Sigmoid colon (tissue), 7 donors: ENCODE data around the gene FAM240A. TPM values are rescaled to one million over a fixed set of nuclear protein-coding genes. Genes with fewer than 3 reads are reported as not detected.

Experiments
- DNase-seq: peaks from one replicate; pipeline ENCODE4 v3.0.0-alpha.2; 2019
- H3K27ac ChIP-seq, 4 donors: fragments of 200-600 bp; sonication (generic); one replicate each; pipeline ENCODE4 v1.5.1; 2016 to 2019; ENCODE audit warnings: mild to moderate bottlenecking in 1 of 4
- H3K27me3 ChIP-seq, 3 donors: fragments of 200-600 bp; sonication (generic); one replicate each; pipeline ENCODE4 v1.5.1; 2019; ENCODE audit warnings: mild to moderate bottlenecking in 1 of 3
- H3K36me3 ChIP-seq, 4 donors: fragments of 200-600 bp; sonication (generic); one replicate each; pipeline ENCODE4 v1.5.1; 2016 to 2019
- H3K4me1 ChIP-seq, 4 donors: fragments of 200-600 bp; sonication (generic); one replicate each; pipeline ENCODE4 v1.5.1; 2017 to 2019
- H3K4me3 ChIP-seq, 4 donors: fragments of 200-600 bp; sonication (generic); one replicate each; pipeline ENCODE4 v1.5.1; 2017 to 2019; ENCODE audit warnings: mild to moderate bottlenecking in 2 of 4, moderate library complexity in 1 of 4
- H3K9me3 ChIP-seq, 4 donors: fragments of 200-600 bp in 3 of 4; sonication (generic) in 3 of 4; one replicate each; pipeline versions ENCODE4 v1.5.1 to v1.6.1; 2013 to 2019
- EP300 ChIP-seq, 4 donors: sonication (generic); formaldehyde crosslinking; IDR thresholded peaks; one replicate each; pipeline ENCODE4 v1.6.1; 2017; ENCODE audit warnings: antibody characterized with exemption in 4 of 4
- POLR2A ChIP-seq, 2 donors: fragments of 450-650 bp; IDR thresholded peaks; one replicate each; pipeline ENCODE4 v1.6.1; 2016; ENCODE audit warnings: antibody characterized with exemption in 2 of 2, mild to moderate bottlenecking in 2 of 2, moderate library complexity in 2 of 2
- POLR2AphosphoS5 ChIP-seq, 4 donors: sonication (generic); formaldehyde crosslinking; IDR thresholded peaks; one replicate each; pipeline ENCODE4 v1.6.1; 2017; ENCODE audit warnings: antibody characterized with exemption in 4 of 4
- WGBS, 2 donors: extraction: QIAGEN DNeasy Blood & Tissue Kit; methylation state at CpG; one replicate each; pipeline ENCODE4 v1.1.7; 2013; 5-methylcytosine and 5-hydroxymethylcytosine counted together
- intact Hi-C: fragments of 100-400 bp; cut with DNase I; formaldehyde crosslinking; loops from one replicate; pipeline ENCODE4 v1.15.1; 2023
- polyA plus RNA-seq, 3 donors: library from polyadenylated mRNA; stranded (reverse); fragments of 200-250 nt; gene quantifications; one replicate each; pipeline ENCODE4 v1.2.3, GENCODE V29; 2013
- total RNA-seq, 4 donors: library from RNA; depleted of rRNA; stranded (reverse); fragments of >200 nt; gene quantifications; one replicate each; pipeline ENCODE4 v1.1.0, GENCODE V29; 2016
- TF ChIP-seq, protein P1 (sequence below), 4 experiments: fragments of 450-650 bp in 3 of 4; fragments of 200-600 bp in 1 of 4; IDR thresholded peaks; one replicate each; pipeline ENCODE4 v1.5.1; 2016 to 2019; ENCODE audit warnings: antibody characterized with exemption in 4 of 4, mild to moderate bottlenecking in 3 of 4, moderate library complexity in 2 of 4
- donor health status: healthy with polysubstance abuse.
- donor health status: Bipolar disorder and iron deficiency.
- donor health status: healthy.

Gene FAM240A
- total and polyA plus RNA-seq, 7 donors, result not detected

GRCh38 chr3:46669191-46669999 lies 57.1 kb downstream of the FAM240A start:
- H3K36me3 ChIP-seq, result no peaks in the 10 kb centered on the region
- no peaks in the 10 kb centered on the region for H3K27me3 ChIP-seq
- intact Hi-C loops, result no loop called here
- TF ChIP-seq, protein P1, sequence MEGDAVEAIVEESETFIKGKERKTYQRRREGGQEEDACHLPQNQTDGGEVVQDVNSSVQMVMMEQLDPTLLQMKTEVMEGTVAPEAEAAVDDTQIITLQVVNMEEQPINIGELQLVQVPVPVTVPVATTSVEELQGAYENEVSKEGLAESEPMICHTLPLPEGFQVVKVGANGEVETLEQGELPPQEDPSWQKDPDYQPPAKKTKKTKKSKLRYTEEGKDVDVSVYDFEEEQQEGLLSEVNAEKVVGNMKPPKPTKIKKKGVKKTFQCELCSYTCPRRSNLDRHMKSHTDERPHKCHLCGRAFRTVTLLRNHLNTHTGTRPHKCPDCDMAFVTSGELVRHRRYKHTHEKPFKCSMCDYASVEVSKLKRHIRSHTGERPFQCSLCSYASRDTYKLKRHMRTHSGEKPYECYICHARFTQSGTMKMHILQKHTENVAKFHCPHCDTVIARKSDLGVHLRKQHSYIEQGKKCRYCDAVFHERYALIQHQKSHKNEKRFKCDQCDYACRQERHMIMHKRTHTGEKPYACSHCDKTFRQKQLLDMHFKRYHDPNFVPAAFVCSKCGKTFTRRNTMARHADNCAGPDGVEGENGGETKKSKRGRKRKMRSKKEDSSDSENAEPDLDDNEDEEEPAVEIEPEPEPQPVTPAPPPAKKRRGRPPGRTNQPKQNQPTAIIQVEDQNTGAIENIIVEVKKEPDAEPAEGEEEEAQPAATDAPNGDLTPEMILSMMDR (IDR thresholded peaks at IDR 0.05), result no peak
- TF ChIP-seq EP300 (IDR thresholded peaks at IDR 0.05) (no peak), POLR2A (IDR thresholded peaks at IDR 0.05) (no peak), POLR2AphosphoS5 (IDR thresholded peaks at IDR 0.05) (no peak)
- H3K27ac ChIP-seq, result no peak overlapping the region
- WGBS, 2 donors, result 76 to 86% methylated on average over 9 of the region's 9 CpGs
- no peak overlapping the region for H3K4me3 ChIP-seq
- H3K4me1 ChIP-seq, result peaks cover 0 to 14% (median 8%) of the 10 kb centered on the region in 4 donors
- peak; percentile 47 for DNase-seq
- H3K9me3 ChIP-seq, result no peaks in the 10 kb centered on the region

- 85 to 90% methylated on average over 17 of the region's 17 CpGs for WGBS, 2 donors
- no peak for DNase-seq
- Histone ChIP-seq H3K4me1 (peaks cover 0 to 14% (median 8%) of the 10 kb centered on the region in 4 donors), H3K4me3 (no peak overlapping the region), H3K27ac (no peak overlapping the region), H3K27me3 (no peaks in the 10 kb centered on the region), H3K9me3 (no peaks in the 10 kb centered on the region), H3K36me3 (no peaks in the 10 kb centered on the region)
- intact Hi-C loops, result no loop called here
- TF ChIP-seq POLR2AphosphoS5 (IDR thresholded peaks at IDR 0.05) (no peak), EP300 (IDR thresholded peaks at IDR 0.05) (no peak), POLR2A (IDR thresholded peaks at IDR 0.05) (no peak)
- TF ChIP-seq, protein P1 (IDR thresholded peaks at IDR 0.05), result no peak
These were observed 57.9 kb downstream of the FAM240A start for GRCh38 chr3:46670000-46670890.

DNA sequence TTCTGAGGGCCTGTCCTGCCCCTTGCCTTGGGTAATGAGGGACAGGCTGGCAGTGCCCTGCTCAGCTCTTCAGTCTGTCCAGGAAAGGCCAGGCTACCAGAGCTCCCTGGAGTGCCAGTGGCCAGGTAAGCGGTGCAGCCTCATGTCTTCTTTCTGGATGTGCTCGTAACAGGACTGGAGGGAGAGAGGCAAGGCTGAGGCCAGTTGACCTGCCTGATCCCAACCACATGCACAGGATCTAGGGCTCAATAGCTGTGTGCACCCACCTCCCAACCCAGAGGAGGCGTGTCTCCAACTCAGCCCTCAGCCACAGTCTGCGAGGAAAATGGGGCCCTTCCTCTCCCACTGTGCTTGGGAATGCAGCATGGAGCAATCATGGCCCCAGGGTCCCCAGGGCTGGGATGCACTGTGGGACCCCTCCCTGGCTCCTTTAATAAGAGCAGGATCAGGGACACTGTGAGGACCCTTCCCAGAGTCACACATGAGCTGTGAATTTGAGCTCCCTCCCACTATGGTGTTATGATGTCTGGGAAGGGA lies 58.6 kb downstream of the FAM240A start:
- peaks cover 0 to 13% (median 8%) of the 10 kb centered on the region in 4 donors for H3K4me1 ChIP-seq
- H3K4me3 ChIP-seq, result no peak overlapping the region
- H3K9me3 ChIP-seq, result no peaks in the 10 kb centered on the region
- no peaks in the 10 kb centered on the region for H3K27me3 ChIP-seq
- no peak overlapping the region for H3K27ac ChIP-seq
- DNase-seq, result peak; percentile 35
- TF ChIP-seq POLR2A (IDR thresholded peaks at IDR 0.05) (no peak), POLR2AphosphoS5 (IDR thresholded peaks at IDR 0.05) (no peak), EP300 (IDR thresholded peaks at IDR 0.05) (no peak)
- TF ChIP-seq, protein P1 (IDR thresholded peaks at IDR 0.05), result no peak
- WGBS, 2 donors, result 93 to 95% methylated on average over 4 of the region's 4 CpGs
- intact Hi-C loops, result no loop called here
- H3K36me3 ChIP-seq, result no peaks in the 10 kb centered on the region

DNA sequence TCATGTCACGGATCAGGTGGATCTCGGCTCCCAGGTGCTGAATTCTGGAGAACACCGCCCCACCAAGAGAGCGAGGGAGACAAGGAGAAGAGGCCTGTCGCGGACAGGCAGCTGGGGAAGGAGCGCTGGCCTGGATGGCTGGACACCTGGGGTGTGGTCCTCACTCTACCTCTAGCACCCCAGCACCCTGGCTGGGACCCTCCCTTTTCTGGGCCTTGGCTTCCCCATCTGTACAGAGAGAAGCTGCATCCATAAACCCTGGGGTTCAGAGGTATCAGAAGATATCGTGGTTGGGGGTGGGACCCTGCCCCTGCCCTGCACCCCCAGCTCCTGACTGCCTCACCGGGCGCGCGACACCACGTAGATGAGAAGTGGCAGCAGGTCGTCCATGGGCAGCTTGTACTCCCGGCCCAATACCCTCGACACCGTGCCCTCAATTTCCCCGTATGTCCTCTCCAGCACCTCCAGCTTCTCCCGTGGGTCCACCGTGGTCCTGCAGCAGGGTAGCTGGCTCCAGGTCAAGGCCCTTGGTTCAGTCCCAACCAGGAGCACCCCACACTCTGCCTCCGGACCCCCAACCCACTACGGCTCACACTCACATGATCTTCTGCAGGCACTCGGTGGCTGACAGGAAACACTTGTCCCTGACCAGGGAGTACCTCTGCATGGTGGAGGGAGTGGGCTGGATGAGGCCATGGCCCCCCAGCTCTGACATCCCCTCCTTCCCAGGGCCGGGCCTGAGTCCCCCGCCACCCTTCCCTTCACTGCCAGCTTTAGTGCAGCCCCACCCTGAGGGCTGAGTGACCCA lies 59.4 kb downstream of the FAM240A start:
- Histone ChIP-seq H3K4me1 (peaks cover 0 to 5% (median 3%) of the 10 kb centered on the region in 4 donors), H3K9me3 (no peaks in the 10 kb centered on the region), H3K36me3 (no peaks in the 10 kb centered on the region), H3K27me3 (no peaks in the 10 kb centered on the region), H3K27ac (no peak overlapping the region), H3K4me3 (no peak overlapping the region)
- peak; percentile 62 for DNase-seq
- intact Hi-C loops, result no loop called here
- 92 to 94% methylated on average over 25 of the region's 25 CpGs for WGBS, 2 donors
- TF ChIP-seq, protein P1 (IDR thresholded peaks at IDR 0.05), result no peak
- TF ChIP-seq POLR2AphosphoS5 (IDR thresholded peaks at IDR 0.05) (no peak), EP300 (IDR thresholded peaks at IDR 0.05) (no peak), POLR2A (IDR thresholded peaks at IDR 0.05) (no peak)
